WTC11 (cell line): ENCODE results near the gene SUCLG1.

Experiments
- CTCF ChIP-seq: fragments of 200-600 bp; IDR thresholded peaks from 2 replicates; pipeline ENCODE4 v1.8.0; 2022; ENCODE audit warnings: antibody characterized with exemption
- MAX ChIP-seq: sonication (generic); formaldehyde crosslinking; IDR thresholded peaks from 2 replicates; pipeline ENCODE4 v1.8.0; 2022; ENCODE audit warnings: mild to moderate bottlenecking, missing genetic modification reagents
- RELA ChIP-seq: sonication (generic); formaldehyde crosslinking; IDR thresholded peaks from 2 replicates; pipeline ENCODE4 v1.8.1; 2022; ENCODE audit warnings: missing genetic modification reagents, mild to moderate bottlenecking, borderline replicate concordance
- ZNF138 ChIP-seq: sonication (generic); formaldehyde crosslinking; conservative IDR thresholded peaks from 2 replicates; pipeline ENCODE4 v1.8.1; 2022; ENCODE audit warnings: mild to moderate bottlenecking, moderate library complexity, missing genetic modification reagents

GRCh38 chr2:84460670-84461069 lies 1.6 kb upstream of the SUCLG1 start:
- TF ChIP-seq ZNF138 (no peak), CTCF (no peak), RELA (CRISPR knock-in tag) (no peak), MAX (CRISPR knock-in tag) (no peak)
